ENCODE data around the gene GRB2. TPM values are rescaled to one million over a fixed set of nuclear protein-coding genes. Genes with fewer than 3 reads are reported as not detected.
A peak's percentile ranks its signal among the peaks of the same experiment; 100 is the strongest.

GRB2 gene
- total RNA-seq, 2 donors from 2014 or later: 120 to 144 TPM

DNA sequence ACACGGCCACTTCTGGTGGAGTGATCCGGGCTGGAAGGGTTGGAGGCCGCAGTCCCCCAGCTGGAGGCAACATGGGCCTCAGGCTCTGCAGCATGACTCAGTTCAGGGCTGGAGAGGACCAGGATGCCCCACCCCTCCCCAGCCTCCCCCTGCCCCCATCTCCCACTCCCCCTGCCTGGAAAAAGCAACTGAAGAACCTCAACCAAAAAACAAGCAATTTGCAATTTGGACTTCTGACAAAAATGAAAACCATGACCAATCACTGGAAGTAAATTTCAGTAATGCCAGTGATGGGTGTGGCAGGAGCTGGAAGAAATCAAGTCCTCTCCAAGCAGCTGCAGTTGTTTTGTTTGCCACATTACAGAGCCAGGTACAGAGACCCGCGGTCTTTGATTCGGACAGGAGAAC is 127.8 kb downstream of the GRB2 start:
- H3K4me1 ChIP-seq (ENCODE audit: control insufficient read depth in 1 of 2, low read depth in 2 of 2): peaks cover under 1 to 5% of the 10 kb centered on the region in 2 donors
- no peak for DNase-seq (ENCODE audit: low spot score)
- peaks cover 5% of the 10 kb centered on the region for H3K36me3 ChIP-seq
- TF ChIP-seq, protein P1, sequence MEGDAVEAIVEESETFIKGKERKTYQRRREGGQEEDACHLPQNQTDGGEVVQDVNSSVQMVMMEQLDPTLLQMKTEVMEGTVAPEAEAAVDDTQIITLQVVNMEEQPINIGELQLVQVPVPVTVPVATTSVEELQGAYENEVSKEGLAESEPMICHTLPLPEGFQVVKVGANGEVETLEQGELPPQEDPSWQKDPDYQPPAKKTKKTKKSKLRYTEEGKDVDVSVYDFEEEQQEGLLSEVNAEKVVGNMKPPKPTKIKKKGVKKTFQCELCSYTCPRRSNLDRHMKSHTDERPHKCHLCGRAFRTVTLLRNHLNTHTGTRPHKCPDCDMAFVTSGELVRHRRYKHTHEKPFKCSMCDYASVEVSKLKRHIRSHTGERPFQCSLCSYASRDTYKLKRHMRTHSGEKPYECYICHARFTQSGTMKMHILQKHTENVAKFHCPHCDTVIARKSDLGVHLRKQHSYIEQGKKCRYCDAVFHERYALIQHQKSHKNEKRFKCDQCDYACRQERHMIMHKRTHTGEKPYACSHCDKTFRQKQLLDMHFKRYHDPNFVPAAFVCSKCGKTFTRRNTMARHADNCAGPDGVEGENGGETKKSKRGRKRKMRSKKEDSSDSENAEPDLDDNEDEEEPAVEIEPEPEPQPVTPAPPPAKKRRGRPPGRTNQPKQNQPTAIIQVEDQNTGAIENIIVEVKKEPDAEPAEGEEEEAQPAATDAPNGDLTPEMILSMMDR (IDR thresholded peaks at IDR 0.05): no peak
- no peak overlapping the region for H3K27ac ChIP-seq
- ATAC-seq (ENCODE audit: insufficient number of reproducible peaks, low FRiP score, low read depth): no peak
- H3K4me3 ChIP-seq: no peak overlapping the region
- no peaks in the 10 kb centered on the region for H3K27me3 ChIP-seq (replicated peaks; ENCODE audit: insufficient read depth)
- H3K9me3 ChIP-seq: no peaks in the 10 kb centered on the region

DNA sequence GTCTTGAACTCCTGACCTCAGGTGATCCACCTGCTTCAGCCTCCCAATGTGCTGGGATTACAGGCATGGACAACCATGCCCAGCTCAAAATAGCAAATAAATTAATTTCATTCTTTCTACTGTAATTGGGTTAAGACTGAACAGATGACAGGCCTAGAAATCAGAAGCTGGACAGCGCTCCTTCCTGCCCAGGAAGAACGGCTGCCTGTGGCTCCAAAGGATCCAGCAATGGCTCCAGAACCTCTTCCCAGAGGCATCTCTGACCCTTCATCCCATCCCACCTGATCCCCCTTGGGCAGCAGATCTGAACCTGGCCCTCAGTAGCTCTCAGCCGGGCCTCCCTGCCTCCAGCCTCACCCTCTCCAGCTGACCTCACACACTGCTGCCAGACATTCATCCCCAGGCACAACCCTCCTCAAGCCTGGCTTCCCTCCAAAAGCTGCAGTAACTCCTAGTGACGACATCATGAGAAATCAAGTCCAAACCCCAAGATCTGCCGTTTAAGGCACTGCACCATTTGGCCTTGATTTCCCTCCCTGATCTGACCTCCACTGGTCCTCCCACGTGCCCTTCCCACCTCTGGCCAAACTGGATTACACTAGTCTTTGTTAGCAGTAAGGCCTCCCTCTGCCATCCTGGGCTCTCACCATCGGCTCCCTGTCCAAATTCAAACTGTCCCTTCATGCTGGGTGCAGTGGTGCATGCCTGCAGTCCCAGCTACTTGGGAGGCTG is 131.3 kb downstream of the GRB2 start:
- no peak for DNase-seq (ENCODE audit: low spot score)
- Histone ChIP-seq H3K9me3 (no peaks in the 10 kb centered on the region), H3K4me3 (no peak overlapping the region), H3K27ac (no peak overlapping the region), H3K4me1 (ENCODE audit: control insufficient read depth in 1 of 2, low read depth in 2 of 2) (peaks cover 12 to 21% of the 10 kb centered on the region in 2 donors), H3K36me3 (peaks cover 5% of the 10 kb centered on the region), H3K27me3 (replicated peaks; ENCODE audit: insufficient read depth) (no peaks in the 10 kb centered on the region)
- ATAC-seq (ENCODE audit: insufficient number of reproducible peaks, low FRiP score, low read depth): no peak
- TF ChIP-seq, protein P1 (IDR thresholded peaks at IDR 0.05): no peak

DNA sequence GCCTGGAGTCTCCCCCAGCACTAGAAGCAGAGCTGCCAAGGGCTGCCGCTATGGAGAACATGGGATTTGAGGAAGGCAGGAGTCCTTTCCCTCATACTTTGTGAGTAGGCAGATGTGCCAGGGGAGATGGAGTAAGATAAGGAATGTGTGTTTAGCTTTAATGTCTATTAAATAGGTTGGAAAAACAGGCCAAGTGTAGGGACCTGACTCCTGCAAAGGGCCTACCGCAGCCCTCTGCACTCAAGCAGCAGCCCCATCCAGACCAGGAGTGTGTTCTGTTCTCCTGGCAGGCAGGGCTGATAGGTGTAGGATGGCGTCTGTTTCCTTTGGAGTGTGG is 132.7 kb downstream of the GRB2 start:
- DNase-seq (ENCODE audit: low spot score) (no peak), ATAC-seq (ENCODE audit: insufficient number of reproducible peaks, low FRiP score, low read depth) (no peak)
- Histone ChIP-seq H3K4me1 (ENCODE audit: control insufficient read depth in 1 of 2, low read depth in 2 of 2) (peaks cover 12 to 25% of the 10 kb centered on the region in 2 donors), H3K36me3 (peaks cover 5% of the 10 kb centered on the region), H3K27ac (peak overlapping the region in 1 of 2 donors; percentile 25), H3K4me3 (no peak overlapping the region), H3K9me3 (no peaks in the 10 kb centered on the region), H3K27me3 (replicated peaks; ENCODE audit: insufficient read depth) (no peaks in the 10 kb centered on the region)
- TF ChIP-seq, protein P1 (IDR thresholded peaks at IDR 0.05): no peak

DNA sequence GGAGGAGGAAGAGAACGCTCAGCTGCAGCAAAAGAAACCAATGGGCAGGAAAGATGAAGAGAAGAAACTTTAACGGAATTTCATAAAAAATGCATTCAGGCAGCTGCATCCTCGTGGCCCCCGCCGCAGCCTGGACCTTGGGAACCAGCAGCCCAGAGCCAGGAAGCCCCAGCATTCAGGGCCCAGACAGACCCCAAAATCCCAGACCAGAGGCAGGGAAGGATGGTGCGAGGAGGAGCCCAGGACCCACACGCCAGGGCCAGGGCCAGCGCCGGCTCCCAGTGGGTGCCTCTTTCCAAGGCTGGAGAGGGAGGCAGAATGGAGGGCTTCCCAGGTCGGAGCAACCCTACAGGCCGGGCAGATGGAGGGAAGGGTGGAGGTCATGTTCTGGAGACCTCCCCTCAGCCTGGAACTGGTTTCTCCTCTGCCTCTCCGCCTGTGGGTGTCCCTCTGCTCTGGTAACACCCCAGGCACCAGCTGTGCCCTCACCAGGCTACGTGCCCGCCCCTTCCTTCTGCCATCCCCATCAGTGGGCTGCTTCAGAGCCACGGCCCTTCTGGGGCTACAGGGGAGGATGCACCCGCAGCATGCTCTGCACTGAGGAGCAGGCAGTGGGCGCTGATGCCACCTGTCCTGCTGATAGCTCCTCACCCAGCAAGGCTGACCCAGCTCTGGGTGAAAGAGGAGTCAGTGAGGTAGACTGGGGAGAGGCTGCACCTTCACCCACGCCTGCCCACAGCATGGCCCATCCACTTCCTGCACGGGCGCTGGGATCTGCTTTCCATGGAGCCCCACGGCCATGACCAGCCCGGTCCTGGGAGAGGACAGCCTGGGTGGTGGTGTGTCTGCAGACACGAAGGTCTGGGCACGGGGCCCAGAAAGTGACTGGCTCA is 133.3 kb downstream of the GRB2 start:
- no peaks in the 10 kb centered on the region for H3K9me3 ChIP-seq
- TF ChIP-seq, protein P1 (IDR thresholded peaks at IDR 0.05): no peak
- peak overlapping the region; percentile 97 for H3K4me3 ChIP-seq
- no peak for DNase-seq (ENCODE audit: low spot score)
- H3K4me1 ChIP-seq (ENCODE audit: control insufficient read depth in 1 of 2, low read depth in 2 of 2): peaks cover 12 to 25% of the 10 kb centered on the region in 2 donors
- H3K27me3 ChIP-seq (replicated peaks; ENCODE audit: insufficient read depth): no peaks in the 10 kb centered on the region
- H3K36me3 ChIP-seq: peaks cover 1% of the 10 kb centered on the region
- ATAC-seq (ENCODE audit: insufficient number of reproducible peaks, low FRiP score, low read depth): no peak
- peak overlapping the region; percentile 71 to 87 for H3K27ac ChIP-seq

Data from thoracic aorta (tissue), 2 donors.